HepG2 (cell line): ENCODE data around the gene GSK3A. TPM values are rescaled to one million over a fixed set of nuclear protein-coding genes. Genes with fewer than 3 reads are reported as not detected.
A peak's percentile ranks its signal among the peaks of the same experiment; 100 is the strongest.

Experiments used
- ATAC-seq: fragments of 200-7000 bp; cut with Tn5 transposase; 3 replicates; pipeline ENCODE4 v1.9.1; 2020; ENCODE audit warnings: mild to moderate bottlenecking, moderate library complexity
- BruUV-seq: library from RNA; stranded (reverse); fragments of 400-500 nt; replicated peaks from 2 replicates; lab custom pipeline; 2021; lab: Mats Ljungman, UMichigan
- CTCF ChIA-PET: fragments of 300-600 bp; formaldehyde crosslinking; extraction: SDS; loops from one replicate; lab custom pipeline; 2021; ENCODE audit warnings: low total read pairs, inconsistent platforms, low intra/inter-chr PET ratio; lab: Yijun Ruan, JAX
- POLR2A ChIA-PET: fragments of 350-600 bp; sonication (Branson Sonifier 250); formaldehyde crosslinking; loops from one replicate; lab custom pipeline; 2020; ENCODE audit warnings: antibody characterized with exemption, inconsistent platforms; lab: Yijun Ruan, JAX
- DNase-seq: peaks from one replicate; pipeline ENCODE4 v3.0.0-alpha.2; 2015; ENCODE audit warnings: low spot score
- FAIRE-seq: peaks from 3 replicates; lab custom pipeline; 2011; peaks lifted over from hg19 to GRCh38; lab: Jason Lieb, UNC
- H2AFZ ChIP-seq: one replicate; pipeline ENCODE4 v1.6.1; 2011; ENCODE audit warnings: low read length, inconsistent platforms
- H3K27ac ChIP-seq: fragments of 300-600 bp; 3 replicates; pipeline ENCODE4 v1.8.0; 2011; ENCODE audit warnings: mixed run types, mild to moderate bottlenecking, mixed read lengths, low read length, inconsistent platforms; ENCODE audit not compliant: insufficient read depth; ENCODE audit errors: extremely low read length
- H3K27me3 ChIP-seq, 2 experiments: fragments of 200-600 bp in 1 of 2; 2 replicates in 1 of 2; 3 replicates in 1 of 2; pipeline versions ENCODE4 v1.6.0 to v1.8.0; 2011; ENCODE audit warnings: low read length in 2 of 2, mild to moderate bottlenecking in 2 of 2, moderate library complexity in 2 of 2, inconsistent platforms in 1 of 2; ENCODE audit not compliant: insufficient read depth in 2 of 2, control insufficient read depth in 1 of 2
- H3K36me3 ChIP-seq, 2 experiments: fragments of 200-600 bp in 1 of 2; replicated peaks in 1 of 2; 2 replicates in 1 of 2; 3 replicates in 1 of 2; pipeline versions ENCODE4 v1.5.1 to v1.8.0; 2011; ENCODE audit warnings: low read length in 2 of 2, inconsistent platforms in 1 of 2; ENCODE audit not compliant: insufficient read depth in 2 of 2, control insufficient read depth in 1 of 2
- H3K4me1 ChIP-seq: 2 replicates; pipeline ENCODE4 v1.5.1; 2012; ENCODE audit warnings: low read length, inconsistent platforms; ENCODE audit not compliant: insufficient read depth
- H3K4me2 ChIP-seq: 2 replicates; pipeline ENCODE4 v1.6.0; 2011; ENCODE audit warnings: low read depth, low read length, inconsistent platforms
- H3K4me3 ChIP-seq, 3 experiments: fragments of 200-600 bp in 1 of 3; sonication (generic), shearing (Covaris generic) in 1 of 3; replicated peaks in 1 of 3; 2 replicates each; pipeline ENCODE4 v1.5.1; 2011 to 2016; ENCODE audit warnings: low read length in 3 of 3, inconsistent platforms in 2 of 3, low read depth in 2 of 3, mild to moderate bottlenecking in 2 of 3, control low read depth in 1 of 3, mixed read lengths in 1 of 3; ENCODE audit not compliant: insufficient read depth in 1 of 3
- H3K79me2 ChIP-seq: one replicate; pipeline ENCODE4 v1.6.1; 2011; ENCODE audit warnings: low read length, inconsistent platforms; ENCODE audit not compliant: insufficient read depth
- H3K9ac ChIP-seq: 2 replicates; pipeline ENCODE4 v1.6.0; 2011; ENCODE audit warnings: mild to moderate bottlenecking, low read depth, low read length, inconsistent platforms; ENCODE audit not compliant: insufficient read depth
- H3K9me3 ChIP-seq: 2 replicates; pipeline ENCODE4 v1.5.1; 2012; ENCODE audit warnings: mild to moderate bottlenecking, low read length
- H4K20me1 ChIP-seq: 2 replicates; pipeline ENCODE4 v1.6.0; 2011; ENCODE audit warnings: inconsistent platforms, mild to moderate bottlenecking, low read length, moderate library complexity; ENCODE audit not compliant: insufficient read depth
- HNF4A ChIP-seq: sonication (generic); formaldehyde crosslinking; IDR thresholded peaks from 2 replicates; pipeline ENCODE4 v1.4.0; 2020; ENCODE audit warnings: missing genetic modification reagents
- RBFOX2 ChIP-seq: fragments of 200-400 bp; formaldehyde crosslinking; IDR thresholded peaks from 2 replicates; pipeline ENCODE4 v1.6.1; 2017; ENCODE audit warnings: low read depth, mild to moderate bottlenecking, low read length
- SP140L ChIP-seq: sonication (generic); formaldehyde crosslinking; IDR thresholded peaks from 2 replicates; pipeline ENCODE4 v1.4.0; 2020; ENCODE audit warnings: missing genetic modification reagents, borderline replicate concordance
- ZFP41 ChIP-seq: sonication (generic); formaldehyde crosslinking; IDR thresholded peaks from 2 replicates; pipeline ENCODE4 v1.4.0; 2020; ENCODE audit warnings: mild to moderate bottlenecking, missing genetic modification reagents, borderline replicate concordance
- ZNF790 ChIP-seq: sonication (generic); formaldehyde crosslinking; IDR thresholded peaks from 2 replicates; pipeline ENCODE4 v1.8.0; 2022; ENCODE audit warnings: missing genetic modification reagents, mild to moderate bottlenecking, borderline replicate concordance
- ZNF891 ChIP-seq: sonication (generic); formaldehyde crosslinking; IDR thresholded peaks from 2 replicates; pipeline ENCODE4 v1.5.0; 2020; ENCODE audit warnings: mild to moderate bottlenecking, missing genetic modification reagents
- WGBS: methylation state at CpG from one replicate; pipeline ENCODE4 v1.1.6; 2017; ENCODE audit warnings: low lambda C conversion rate; 5-methylcytosine and 5-hydroxymethylcytosine counted together
- in situ Hi-C: cut with HindIII; loops from 2 replicates; pipeline ENCODE4 v1.10.0; 2017; ENCODE audit warnings: low pct_unique_long_range_greater_than_20kb; ENCODE audit not compliant: extremely low pct_ligation_motif_present
- intact Hi-C: fragments of 100-400 bp; cut with micrococcal nuclease; formaldehyde crosslinking; loops from one replicate; pipeline ENCODE4 v1.10.0; 2022; ENCODE audit not compliant: unreplicated experiment
- polyA plus RNA-seq, 8 experiments: library from polyadenylated mRNA; depleted of rRNA in 3 of 8; stranded (reverse) in 7 of 8; unstranded in 1 of 8; fragments of >200 nt; fragmentation: Illumina TruSeq in 4 of 8; extraction: Trizol in 4 of 8; gene quantifications; 2 replicates each; pipeline versions ENCODE4 v1.2.1 to v1.2.3, GENCODE V29; 2011 to 2016; ENCODE audit warnings: low read depth in 4 of 8, missing spikeins in 1 of 8, mixed read lengths in 1 of 8; ENCODE audit not compliant: insufficient read depth in 1 of 8
- total RNA-seq, 5 experiments: library from RNA; depleted of rRNA; stranded (reverse); fragments of >200 nt; fragmentation: Illumina TruSeq; extraction: Trizol; gene quantifications; 2 replicates each; pipeline ENCODE4 v1.2.3, GENCODE V29; 2016; ENCODE audit warnings: low read depth in 1 of 5
- TF ChIP-seq, protein P1 (sequence below): sonication (generic); formaldehyde crosslinking; IDR thresholded peaks from 2 replicates; pipeline ENCODE4 v1.5.0; 2020; ENCODE audit warnings: mild to moderate bottlenecking, missing genetic modification reagents, borderline replicate concordance
- TF ChIP-seq, protein P2 (sequence below): sonication (generic); formaldehyde crosslinking; IDR thresholded peaks from 2 replicates; pipeline ENCODE4 v1.8.0; 2022; ENCODE audit warnings: missing genetic modification reagents, low read depth, mild to moderate bottlenecking, borderline replicate concordance

Gene GSK3A
- total and polyA plus RNA-seq, 2 of the 13 experiments (the other 11 are each of a cell fraction or from before 2014, with no cell fraction given): 16.9 to 52.5 TPM

GRCh38 chr19:42233678-42234292, 8.6 kb downstream of the GSK3A start (continued):
- TF ChIP-seq ZNF891 (CRISPR knock-in tag) (no peak), ZFP41 (CRISPR knock-in tag) (no peak), ZNF790 (no peak), HNF4A (peak; percentile 49; the same call in 1 of the 2 replicates)
- TF ChIP-seq, protein P1, sequence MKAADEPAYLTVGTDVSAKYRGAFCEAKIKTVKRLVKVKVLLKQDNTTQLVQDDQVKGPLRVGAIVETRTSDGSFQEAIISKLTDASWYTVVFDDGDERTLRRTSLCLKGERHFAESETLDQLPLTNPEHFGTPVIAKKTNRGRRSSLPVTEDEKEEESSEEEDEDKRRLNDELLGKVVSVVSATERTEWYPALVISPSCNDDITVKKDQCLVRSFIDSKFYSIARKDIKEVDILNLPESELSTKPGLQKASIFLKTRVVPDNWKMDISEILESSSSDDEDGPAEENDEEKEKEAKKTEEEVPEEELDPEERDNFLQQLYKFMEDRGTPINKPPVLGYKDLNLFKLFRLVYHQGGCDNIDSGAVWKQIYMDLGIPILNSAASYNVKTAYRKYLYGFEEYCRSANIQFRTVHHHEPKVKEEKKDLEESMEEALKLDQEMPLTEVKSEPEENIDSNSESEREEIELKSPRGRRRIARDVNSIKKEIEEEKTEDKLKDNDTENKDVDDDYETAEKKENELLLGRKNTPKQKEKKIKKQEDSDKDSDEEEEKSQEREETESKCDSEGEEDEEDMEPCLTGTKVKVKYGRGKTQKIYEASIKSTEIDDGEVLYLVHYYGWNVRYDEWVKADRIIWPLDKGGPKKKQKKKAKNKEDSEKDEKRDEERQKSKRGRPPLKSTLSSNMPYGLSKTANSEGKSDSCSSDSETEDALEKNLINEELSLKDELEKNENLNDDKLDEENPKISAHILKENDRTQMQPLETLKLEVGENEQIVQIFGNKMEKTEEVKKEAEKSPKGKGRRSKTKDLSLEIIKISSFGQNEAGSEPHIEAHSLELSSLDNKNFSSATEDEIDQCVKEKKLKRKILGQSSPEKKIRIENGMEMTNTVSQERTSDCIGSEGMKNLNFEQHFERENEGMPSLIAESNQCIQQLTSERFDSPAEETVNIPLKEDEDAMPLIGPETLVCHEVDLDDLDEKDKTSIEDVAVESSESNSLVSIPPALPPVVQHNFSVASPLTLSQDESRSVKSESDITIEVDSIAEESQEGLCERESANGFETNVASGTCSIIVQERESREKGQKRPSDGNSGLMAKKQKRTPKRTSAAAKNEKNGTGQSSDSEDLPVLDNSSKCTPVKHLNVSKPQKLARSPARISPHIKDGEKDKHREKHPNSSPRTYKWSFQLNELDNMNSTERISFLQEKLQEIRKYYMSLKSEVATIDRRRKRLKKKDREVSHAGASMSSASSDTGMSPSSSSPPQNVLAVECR: no peak
- TF ChIP-seq, protein P2, sequence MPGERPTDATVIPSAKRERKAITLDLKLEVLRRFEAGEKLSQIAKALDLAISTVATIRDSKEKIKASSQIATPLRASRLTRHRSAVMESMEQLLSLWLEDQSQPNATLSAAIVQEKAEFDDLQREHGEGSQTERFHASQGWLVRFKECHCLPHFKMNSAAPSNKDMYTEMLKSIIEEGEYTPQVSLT (CRISPR knock-in tag): no peak

- BruUV-seq: no TSS peak
- peaks cover 24 to 65% of the 10 kb centered on the region in 2 experiments; a peak in 4 of 5 replicates for H3K36me3 ChIP-seq
- CTCF ChIA-PET: no interaction called here
- H4K20me1 ChIP-seq: no peaks in the 10 kb centered on the region
- H3K4me2 ChIP-seq: no peak overlapping the region
- no peak for FAIRE-seq
- DNase-seq: no peak
- no peak overlapping the region for H2AFZ ChIP-seq
- H3K9ac ChIP-seq: peak overlapping the region; percentile 14; the same call in 1 of the 2 replicates
- in situ Hi-C loops (no loop called here), intact Hi-C loops (no loop called here)
- H3K9me3 ChIP-seq: no peaks in the 10 kb centered on the region
- POLR2A ChIA-PET: interaction anchor here (1.0 to 4.0 kb wide), 3 partner anchors 10 to 69 kb away, joined by 3 to 21 read pairs (median 4); partner anchors contain the start of genes DEDD2, GSK3A and PAFAH1B3
- ATAC-seq: no peak
- H3K4me1 ChIP-seq: peaks cover 37% of the 10 kb centered on the region
- no peaks in the 10 kb centered on the region for H3K79me2 ChIP-seq
- WGBS: 92% methylated on average over 7 of the region's 7 CpGs
- H3K4me3 ChIP-seq: no peak overlapping the region
- H3K27ac ChIP-seq: peak overlapping the region; percentile 35
- no peaks in the 10 kb centered on the region for H3K27me3 ChIP-seq
- no peak for TF ChIP-seq SP140L (CRISPR knock-in tag)
- TF ChIP-seq RBFOX2: peak; percentile 30; the same call in 1 of the 2 replicates
Observed at GRCh38 chr19:42233106-42233505, 9.3 kb downstream of the GSK3A start.
